ENCODE measurements around the gene RIPPLY3.

RIPPLY3 gene

DNA sequence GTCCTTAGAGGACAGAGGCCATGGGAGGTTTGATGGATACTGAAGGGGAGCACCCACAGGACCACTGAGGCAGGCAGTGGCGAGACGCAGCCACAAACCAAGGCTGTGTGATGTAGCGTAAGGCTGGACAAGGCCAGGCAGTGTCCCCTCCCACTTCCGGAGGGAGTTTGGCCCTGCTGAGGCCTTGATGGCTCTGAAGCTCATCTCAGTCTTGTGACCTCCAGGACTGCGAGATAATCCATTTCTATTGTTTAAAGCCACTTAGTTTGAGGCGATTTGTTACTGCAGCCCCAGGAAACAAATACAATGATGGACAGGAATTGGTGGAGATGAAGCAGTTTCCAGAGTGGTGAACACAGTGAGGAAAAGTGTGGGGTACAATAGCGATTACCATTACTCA is 51.1 kb downstream of the RIPPLY3 start:
- H3K9me3 ChIP-seq (ENCODE audit: control insufficient read depth, low read depth, low read length): no peaks in the 10 kb centered on the region
- no peak overlapping the region for H3K27ac ChIP-seq (ENCODE audit: low read length)
- H3K4me1 ChIP-seq (ENCODE audit: control insufficient read depth, low read depth, low read length): peaks cover 10% of the 10 kb centered on the region
- no peaks in the 10 kb centered on the region for H3K36me3 ChIP-seq (ENCODE audit: control insufficient read depth, low read depth, low read length)
- no peak overlapping the region for H3K9ac ChIP-seq (ENCODE audit: low read length)
- H3K27me3 ChIP-seq (ENCODE audit: control insufficient read depth, insufficient read depth, low read length): no peaks in the 10 kb centered on the region
- no peak overlapping the region for H3K4me3 ChIP-seq (ENCODE audit: low read length)

DNA sequence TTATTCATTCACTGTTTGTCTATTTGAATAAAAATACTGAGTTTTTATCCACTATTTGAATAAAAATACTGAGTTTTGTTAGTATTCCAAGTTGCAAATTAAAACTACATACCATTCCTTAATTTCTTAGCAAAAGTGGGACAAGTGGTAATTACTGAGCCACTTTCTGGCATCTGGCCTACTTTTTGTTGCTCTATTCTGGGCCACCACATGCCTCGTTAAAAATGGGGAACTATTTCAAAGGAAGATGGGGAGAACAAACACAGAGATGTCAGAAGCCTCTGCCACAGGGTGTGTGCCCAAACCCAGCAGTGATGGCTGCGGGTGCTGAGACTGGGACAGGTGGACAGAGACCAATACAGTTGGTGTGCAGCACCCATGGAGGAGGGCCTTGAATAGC is 51.8 kb downstream of the RIPPLY3 start:
- no peak overlapping the region for H3K9ac ChIP-seq (ENCODE audit: low read length)
- H3K4me3 ChIP-seq (ENCODE audit: low read length): no peak overlapping the region
- H3K27me3 ChIP-seq (ENCODE audit: control insufficient read depth, insufficient read depth, low read length): no peaks in the 10 kb centered on the region
- no peak overlapping the region for H3K27ac ChIP-seq (ENCODE audit: low read length)
- no peaks in the 10 kb centered on the region for H3K36me3 ChIP-seq (ENCODE audit: control insufficient read depth, low read depth, low read length)
- H3K9me3 ChIP-seq (ENCODE audit: control insufficient read depth, low read depth, low read length): no peaks in the 10 kb centered on the region
- peaks cover 10% of the 10 kb centered on the region for H3K4me1 ChIP-seq (ENCODE audit: control insufficient read depth, low read depth, low read length)

DNA sequence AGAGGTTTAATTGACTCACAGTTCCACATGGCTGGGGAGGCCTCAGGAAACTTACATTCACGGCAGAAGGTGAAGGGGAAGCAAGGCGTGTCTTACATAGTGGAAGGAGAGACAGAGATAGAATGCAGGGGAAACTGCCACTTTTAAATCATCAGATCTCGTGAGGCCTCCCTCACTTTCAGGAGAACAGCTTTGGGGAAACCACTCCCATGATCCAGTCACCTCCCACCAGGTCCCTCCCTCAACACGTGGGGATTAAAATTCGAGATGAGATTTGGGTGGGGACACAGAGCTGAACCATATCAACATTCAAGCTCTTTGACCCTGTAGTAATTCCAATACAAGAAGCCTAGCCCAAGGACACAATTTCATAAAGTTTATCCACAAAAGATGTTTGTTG is 52.7 kb downstream of the RIPPLY3 start:
- no peaks in the 10 kb centered on the region for H3K36me3 ChIP-seq (ENCODE audit: control insufficient read depth, low read depth, low read length)
- H3K27me3 ChIP-seq (ENCODE audit: control insufficient read depth, insufficient read depth, low read length): no peaks in the 10 kb centered on the region
- peaks cover 10% of the 10 kb centered on the region for H3K4me1 ChIP-seq (ENCODE audit: control insufficient read depth, low read depth, low read length)
- H3K27ac ChIP-seq (ENCODE audit: low read length): no peak overlapping the region
- no peaks in the 10 kb centered on the region for H3K9me3 ChIP-seq (ENCODE audit: control insufficient read depth, low read depth, low read length)
- no peak overlapping the region for H3K9ac ChIP-seq (ENCODE audit: low read length)
- no peak overlapping the region for H3K4me3 ChIP-seq (ENCODE audit: low read length)

DNA sequence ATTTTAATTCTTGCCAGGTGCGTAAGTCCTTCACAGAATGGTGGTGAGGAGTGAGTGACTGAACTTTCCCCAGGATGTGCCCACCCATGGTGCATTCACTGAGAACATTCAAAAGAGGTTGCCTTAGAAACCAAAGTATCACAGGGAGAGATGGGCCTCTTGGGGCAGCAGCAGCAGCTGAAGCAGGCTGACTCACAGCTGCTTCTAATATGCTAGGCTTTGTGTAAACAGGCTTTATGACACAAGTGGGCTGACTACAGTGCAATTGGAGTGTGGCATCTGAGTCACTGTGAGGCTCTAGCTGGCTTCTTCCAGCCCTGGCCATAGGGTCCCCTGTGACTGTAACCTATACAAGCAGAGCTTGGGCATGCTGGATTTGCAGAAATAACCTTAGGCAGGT is 53.8 kb downstream of the RIPPLY3 start:
- peak overlapping the region; percentile 44 for H3K27ac ChIP-seq (ENCODE audit: low read length)
- no peak overlapping the region for H3K9ac ChIP-seq (ENCODE audit: low read length)
- peak overlapping the region; percentile 11 for H3K4me3 ChIP-seq (ENCODE audit: low read length)
- H3K4me1 ChIP-seq (ENCODE audit: control insufficient read depth, low read depth, low read length): peaks cover 10% of the 10 kb centered on the region
- no peaks in the 10 kb centered on the region for H3K36me3 ChIP-seq (ENCODE audit: control insufficient read depth, low read depth, low read length)
- H3K9me3 ChIP-seq (ENCODE audit: control insufficient read depth, low read depth, low read length): no peaks in the 10 kb centered on the region
- no peaks in the 10 kb centered on the region for H3K27me3 ChIP-seq (ENCODE audit: control insufficient read depth, insufficient read depth, low read length)

DNA sequence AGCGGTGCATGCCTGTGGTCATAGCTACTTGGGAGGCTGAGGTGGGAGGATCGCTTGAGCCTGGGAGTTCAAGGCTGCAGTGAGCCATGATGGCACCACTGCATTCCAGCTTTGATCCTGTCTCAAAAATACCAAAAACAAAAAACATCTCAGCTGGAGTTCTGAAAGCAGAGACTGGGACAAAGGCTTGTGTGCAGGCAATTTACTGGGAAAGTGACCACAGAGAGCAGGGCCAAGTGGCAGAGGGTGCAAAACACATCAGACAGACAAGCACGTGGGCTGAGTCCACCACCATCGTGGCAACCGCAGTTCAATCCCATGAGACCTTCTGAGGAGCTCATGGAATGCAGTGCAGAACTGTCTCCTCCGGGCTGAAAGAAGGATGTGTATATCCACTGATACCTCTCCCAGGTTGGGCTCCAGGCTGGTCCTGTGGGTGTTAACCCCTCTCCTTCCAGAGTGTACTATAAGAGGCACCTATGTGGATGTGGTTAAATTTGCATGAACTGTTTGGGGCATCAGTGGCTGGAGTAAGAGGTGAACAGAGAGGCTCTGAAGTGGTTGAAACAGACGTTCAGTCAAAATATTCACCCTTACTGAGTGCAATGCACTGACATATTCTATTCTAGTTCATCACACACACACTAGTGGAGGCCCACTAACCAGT is 55.6 kb downstream of the RIPPLY3 start:
- peaks cover 10% of the 10 kb centered on the region for H3K4me1 ChIP-seq (ENCODE audit: control insufficient read depth, low read depth, low read length)
- H3K27me3 ChIP-seq (ENCODE audit: control insufficient read depth, insufficient read depth, low read length): no peaks in the 10 kb centered on the region
- H3K9me3 ChIP-seq (ENCODE audit: control insufficient read depth, low read depth, low read length): no peaks in the 10 kb centered on the region
- H3K9ac ChIP-seq (ENCODE audit: low read length): no peak overlapping the region
- no peak overlapping the region for H3K27ac ChIP-seq (ENCODE audit: low read length)
- no peak overlapping the region for H3K4me3 ChIP-seq (ENCODE audit: low read length)
- H3K36me3 ChIP-seq (ENCODE audit: control insufficient read depth, low read depth, low read length): no peaks in the 10 kb centered on the region

DNA sequence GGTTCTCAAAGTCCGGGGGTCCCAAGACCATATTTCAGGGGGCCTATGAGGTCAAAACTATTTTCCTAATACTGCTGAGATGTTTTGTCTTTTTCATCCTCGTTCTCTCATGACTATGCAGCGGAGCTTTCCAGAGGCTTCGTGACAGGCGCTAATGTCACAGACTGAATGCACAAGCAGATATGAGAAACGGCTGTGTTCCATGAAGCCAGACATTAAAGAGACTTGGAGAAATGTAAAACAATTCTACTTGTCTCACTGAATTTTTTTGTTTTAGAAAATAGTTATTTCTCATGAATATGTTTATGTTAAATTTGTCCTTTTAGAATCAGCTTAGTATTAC is 56.1 kb downstream of the RIPPLY3 start:
- no peaks in the 10 kb centered on the region for H3K36me3 ChIP-seq (ENCODE audit: control insufficient read depth, low read depth, low read length)
- no peak overlapping the region for H3K27ac ChIP-seq (ENCODE audit: low read length)
- H3K4me1 ChIP-seq (ENCODE audit: control insufficient read depth, low read depth, low read length): peaks cover 10% of the 10 kb centered on the region
- H3K9ac ChIP-seq (ENCODE audit: low read length): no peak overlapping the region
- no peaks in the 10 kb centered on the region for H3K9me3 ChIP-seq (ENCODE audit: control insufficient read depth, low read depth, low read length)
- H3K4me3 ChIP-seq (ENCODE audit: low read length): no peak overlapping the region
- no peaks in the 10 kb centered on the region for H3K27me3 ChIP-seq (ENCODE audit: control insufficient read depth, insufficient read depth, low read length)

DNA sequence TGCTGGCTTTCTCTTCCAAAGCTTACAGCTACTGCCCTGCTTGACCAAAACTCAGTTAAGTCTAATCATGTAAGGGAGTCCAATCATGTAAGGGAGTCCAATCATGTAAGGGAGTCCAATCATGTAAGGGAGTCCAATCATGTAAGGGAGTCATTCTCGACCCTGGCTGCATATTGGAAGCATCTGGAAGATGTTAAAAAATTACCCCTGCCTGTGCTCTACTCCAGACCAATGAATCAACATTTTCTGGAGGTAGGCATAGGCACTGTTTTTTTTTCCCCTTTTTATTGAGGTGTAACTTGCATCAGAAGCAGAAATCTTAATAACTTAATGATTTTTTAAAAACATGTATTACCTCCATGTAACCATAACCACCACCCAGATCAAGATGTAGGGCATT is 56.9 kb downstream of the RIPPLY3 start:
- Histone ChIP-seq H3K27me3 (ENCODE audit: control insufficient read depth, insufficient read depth, low read length) (no peaks in the 10 kb centered on the region), H3K4me1 (ENCODE audit: control insufficient read depth, low read depth, low read length) (peaks cover 10% of the 10 kb centered on the region), H3K36me3 (ENCODE audit: control insufficient read depth, low read depth, low read length) (no peaks in the 10 kb centered on the region), H3K9me3 (ENCODE audit: control insufficient read depth, low read depth, low read length) (no peaks in the 10 kb centered on the region), H3K4me3 (ENCODE audit: low read length) (no peak overlapping the region), H3K27ac (ENCODE audit: low read length) (no peak overlapping the region), H3K9ac (ENCODE audit: low read length) (no peak overlapping the region)

DNA sequence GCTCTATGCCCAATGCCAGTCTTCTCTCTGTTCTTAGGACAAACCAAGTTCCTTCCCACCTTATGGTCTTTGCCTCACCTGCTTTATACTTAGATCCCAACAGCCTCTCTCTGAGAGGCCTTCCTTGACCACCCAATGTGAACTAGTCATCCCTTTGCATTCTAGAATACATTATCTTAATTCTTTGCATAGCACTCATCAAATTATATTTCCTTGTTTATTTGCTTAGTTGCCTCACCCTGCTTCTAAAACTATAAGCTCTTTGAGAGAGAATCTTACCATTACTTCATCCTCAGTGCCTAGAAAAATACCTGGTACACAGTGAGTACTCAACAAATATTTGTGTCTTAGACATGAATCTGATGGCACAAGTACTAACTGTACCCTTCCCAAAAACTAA is 58.3 kb downstream of the RIPPLY3 start:
- Histone ChIP-seq H3K27ac (ENCODE audit: low read length) (no peak overlapping the region), H3K36me3 (ENCODE audit: control insufficient read depth, low read depth, low read length) (peaks cover under 1% of the 10 kb centered on the region), H3K4me1 (ENCODE audit: control insufficient read depth, low read depth, low read length) (peaks cover 10% of the 10 kb centered on the region), H3K9ac (ENCODE audit: low read length) (no peak overlapping the region), H3K27me3 (ENCODE audit: control insufficient read depth, insufficient read depth, low read length) (no peaks in the 10 kb centered on the region), H3K4me3 (ENCODE audit: low read length) (no peak overlapping the region), H3K9me3 (ENCODE audit: control insufficient read depth, low read depth, low read length) (no peaks in the 10 kb centered on the region)

DNA sequence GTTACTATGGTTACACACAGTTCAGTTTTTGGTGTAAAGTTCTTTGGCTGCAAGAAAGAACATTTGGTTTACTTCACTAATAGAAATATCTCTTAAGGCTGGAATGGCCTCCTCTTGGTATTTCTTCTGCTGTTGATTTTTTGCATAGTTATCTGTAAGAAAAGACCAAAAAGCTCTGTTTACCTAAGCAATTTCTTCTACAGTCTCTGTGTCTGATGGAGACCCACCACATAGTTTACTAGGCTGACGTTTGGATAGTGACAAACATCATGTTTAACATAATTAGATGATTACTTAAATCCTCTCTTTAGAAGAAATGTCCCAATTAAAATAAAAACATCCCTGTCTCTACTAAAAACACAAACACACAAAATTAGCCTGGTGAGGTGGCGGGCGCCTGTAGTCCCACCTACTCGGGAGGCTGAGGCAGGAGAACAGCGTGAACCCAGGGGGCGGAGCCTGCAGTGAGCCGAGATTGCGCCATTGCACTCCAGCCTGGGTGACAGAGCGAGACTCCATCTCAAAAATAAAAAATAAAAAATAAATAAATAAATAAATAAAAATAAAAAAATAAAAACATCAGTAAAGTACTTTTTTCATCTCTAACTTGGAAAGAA is 59.2 kb downstream of the RIPPLY3 start:
- H3K9ac ChIP-seq (ENCODE audit: low read length): no peak overlapping the region
- H3K4me3 ChIP-seq (ENCODE audit: low read length): no peak overlapping the region
- no peaks in the 10 kb centered on the region for H3K27me3 ChIP-seq (ENCODE audit: control insufficient read depth, insufficient read depth, low read length)
- peaks cover 5% of the 10 kb centered on the region for H3K36me3 ChIP-seq (ENCODE audit: control insufficient read depth, low read depth, low read length)
- H3K27ac ChIP-seq (ENCODE audit: low read length): no peak overlapping the region
- peaks cover 2% of the 10 kb centered on the region for H3K4me1 ChIP-seq (ENCODE audit: control insufficient read depth, low read depth, low read length)
- H3K9me3 ChIP-seq (ENCODE audit: control insufficient read depth, low read depth, low read length): no peaks in the 10 kb centered on the region
